ENCODE measurements around the gene AGAP1.

The AGAP1 gene

DNA sequence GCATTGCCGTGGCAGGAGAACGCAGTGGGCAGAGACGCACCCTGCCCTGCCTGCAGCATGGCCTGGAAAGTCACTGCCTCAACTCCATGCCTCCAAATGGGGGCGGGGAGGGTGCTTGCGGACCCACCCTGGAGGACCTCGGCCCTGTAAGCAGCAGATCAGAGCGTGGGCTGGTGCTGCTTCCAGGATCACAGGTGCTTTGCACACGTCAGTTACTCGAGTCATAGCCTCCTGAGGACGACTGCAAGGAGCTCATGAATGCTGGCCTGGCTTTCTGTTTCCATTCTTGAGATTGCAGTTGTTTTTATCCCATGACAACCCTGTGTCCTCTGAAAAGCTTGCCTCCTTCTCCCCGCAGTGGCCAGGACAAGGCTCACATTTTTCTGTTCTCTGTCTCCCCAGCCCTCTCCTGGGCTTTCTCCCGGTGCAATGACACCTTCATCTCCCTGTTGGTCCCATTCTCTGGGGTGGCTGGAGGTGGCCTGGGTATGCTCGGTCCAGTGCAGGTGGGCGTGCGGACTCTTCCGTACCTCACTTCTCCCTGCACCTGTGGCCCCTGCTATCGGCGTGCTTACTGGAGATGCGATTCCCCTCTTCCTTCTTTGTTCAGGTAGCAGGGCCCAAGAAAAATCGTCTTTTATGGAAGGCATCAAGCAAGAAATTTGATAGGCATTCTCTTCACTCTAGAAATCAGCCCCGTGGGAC is 466.3 kb downstream of the AGAP1 start:
- DNase-seq: no peak

DNA sequence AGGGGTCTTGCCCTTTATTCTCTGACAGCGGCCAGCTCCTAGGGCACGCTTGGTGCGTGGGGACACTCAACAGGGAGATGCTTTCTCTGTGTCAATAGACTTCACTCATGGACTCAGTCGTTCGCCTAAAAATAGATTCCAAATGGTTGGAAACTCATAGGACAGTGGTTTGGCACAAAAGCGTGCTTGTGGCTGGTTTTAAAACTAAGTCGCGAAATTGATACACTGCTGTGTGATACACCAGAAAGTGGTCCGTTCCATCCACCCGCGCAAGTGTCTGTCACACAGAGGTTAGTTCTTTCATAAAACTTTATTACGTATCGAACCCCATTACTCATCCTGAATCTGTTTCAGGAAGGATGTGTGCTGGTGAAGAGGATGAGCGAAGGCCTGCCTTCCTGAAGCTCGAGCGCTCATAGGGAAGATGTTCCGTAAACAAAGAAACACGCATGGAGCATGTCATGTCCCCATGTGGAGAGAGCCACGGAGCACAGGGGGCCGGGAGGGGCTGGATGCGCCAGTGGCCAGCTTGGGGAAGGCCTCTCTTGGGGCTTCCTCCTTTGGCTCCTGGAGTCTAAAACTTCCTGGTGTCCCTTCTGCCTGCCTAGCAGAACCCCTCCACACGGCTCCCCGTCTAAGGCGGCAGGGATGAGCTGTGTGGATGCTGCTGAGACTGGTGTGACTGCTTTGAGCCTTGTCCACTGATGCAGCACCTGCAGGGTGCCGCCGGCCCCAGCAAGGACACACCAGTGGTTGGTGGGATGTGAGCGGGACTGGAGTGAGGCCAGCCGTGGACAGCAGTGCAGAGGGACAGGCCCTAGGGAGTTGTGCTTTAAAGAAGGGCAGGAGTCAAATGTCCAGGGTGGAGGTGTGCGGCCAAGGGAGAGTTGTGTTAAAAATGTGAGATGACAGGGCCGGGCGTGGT is 467.1 kb downstream of the AGAP1 start:
- DNase-seq: no peak

DNA sequence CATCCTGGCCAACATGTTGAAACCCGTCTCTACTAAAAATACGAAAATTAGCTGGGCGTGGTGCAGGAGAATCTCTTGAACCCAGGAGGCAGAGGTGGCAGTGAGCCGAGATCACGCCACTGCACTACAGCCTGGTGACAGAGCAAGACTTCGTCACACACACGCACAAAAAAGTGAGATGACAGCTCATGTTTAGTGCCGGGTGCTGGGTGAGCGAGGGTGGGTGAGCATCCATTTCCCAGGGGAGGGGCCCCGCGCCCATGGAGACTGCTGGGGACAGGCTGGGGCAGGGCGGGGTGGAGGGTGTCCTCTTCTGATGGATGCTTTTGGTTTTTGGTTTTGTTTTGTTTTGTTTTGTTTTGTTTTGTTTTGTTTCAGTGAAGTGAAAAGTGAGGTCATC is 467.9 kb downstream of the AGAP1 start:
- no peak for DNase-seq

DNA sequence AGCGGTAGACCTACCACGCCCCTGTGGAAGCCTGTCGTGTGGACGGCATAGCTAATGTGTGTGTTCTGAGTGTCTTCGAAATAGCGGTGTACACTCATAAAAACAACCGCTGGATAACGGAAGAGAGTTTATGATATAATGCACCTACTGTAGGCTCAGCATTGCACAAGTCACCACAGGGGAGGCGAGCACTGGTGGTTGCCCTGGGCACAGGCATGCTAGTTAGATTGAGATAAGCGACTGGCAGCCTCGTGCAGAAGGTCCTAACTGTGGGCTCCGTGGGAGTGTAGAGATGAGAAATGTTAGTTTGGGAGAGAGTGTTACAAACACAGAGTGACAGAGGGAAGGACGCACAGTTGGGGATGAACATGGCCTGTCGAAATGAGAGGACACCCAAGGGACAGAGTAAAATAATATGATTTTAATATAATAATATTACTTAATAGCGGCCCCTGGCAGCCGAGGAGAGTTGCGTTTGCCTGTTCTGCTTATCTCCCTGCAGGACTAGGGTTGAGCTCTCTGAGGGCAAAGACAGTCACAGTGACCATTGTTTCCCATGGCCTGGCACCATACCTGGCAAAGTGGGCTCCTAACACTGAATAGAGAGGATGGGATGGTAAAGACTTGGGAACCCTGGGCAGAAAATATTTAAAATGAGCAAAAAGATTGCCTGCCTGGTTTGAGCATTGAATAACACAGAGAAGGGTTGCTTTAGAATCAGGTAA is 470.2 kb downstream of the AGAP1 start:
- DNase-seq: no peak

DNA sequence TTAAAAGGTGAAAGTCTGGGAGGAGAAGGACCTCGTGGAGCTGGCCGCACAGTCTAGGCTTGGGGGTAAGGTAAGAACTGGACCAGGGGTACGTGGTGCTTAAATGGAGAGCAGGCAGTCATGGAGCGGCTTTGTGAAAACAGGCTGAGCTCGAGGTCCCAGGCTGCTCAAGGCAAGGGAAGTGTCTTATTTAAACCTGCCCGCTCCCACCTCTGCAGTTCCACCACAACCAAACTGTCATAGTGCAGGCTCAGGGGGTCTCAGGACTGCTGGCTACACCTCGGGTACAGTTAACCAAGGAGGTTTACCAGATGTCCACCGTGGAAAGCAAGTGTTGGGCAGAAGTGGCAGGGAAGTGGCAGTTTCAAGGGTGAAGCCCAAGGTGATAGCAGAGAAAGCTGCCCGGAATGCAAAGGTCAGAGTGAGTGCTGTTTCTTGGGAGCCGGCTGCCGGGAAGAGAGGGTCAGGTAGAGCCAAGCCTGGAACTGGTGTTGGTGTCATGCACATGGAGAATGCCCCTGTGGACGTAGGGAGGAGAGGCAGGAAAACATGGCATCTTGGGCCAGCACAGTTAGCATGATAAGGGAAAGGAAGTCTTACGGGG is 471.0 kb downstream of the AGAP1 start:
- DNase-seq: no peak

DNA sequence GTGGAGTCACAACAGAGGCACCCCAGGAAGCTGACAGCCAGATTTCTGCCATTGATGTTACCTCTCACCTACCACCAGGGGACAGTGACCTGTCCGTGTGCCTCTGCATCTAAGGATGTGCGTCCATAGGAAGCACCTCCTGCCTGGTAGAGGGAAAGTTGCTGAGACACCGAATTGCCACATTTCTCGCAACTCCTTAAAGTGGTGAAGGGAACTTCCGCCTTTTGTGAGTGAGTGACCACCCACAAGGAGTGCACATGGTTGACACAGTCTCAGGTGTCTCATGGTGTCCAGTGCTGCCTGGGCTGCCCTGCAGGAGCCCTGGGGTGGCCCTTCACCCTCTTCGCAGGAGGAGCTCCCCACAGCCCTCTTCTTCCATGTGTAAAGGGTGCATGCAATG is 472.6 kb downstream of the AGAP1 start:
- DNase-seq: no peak

DNA sequence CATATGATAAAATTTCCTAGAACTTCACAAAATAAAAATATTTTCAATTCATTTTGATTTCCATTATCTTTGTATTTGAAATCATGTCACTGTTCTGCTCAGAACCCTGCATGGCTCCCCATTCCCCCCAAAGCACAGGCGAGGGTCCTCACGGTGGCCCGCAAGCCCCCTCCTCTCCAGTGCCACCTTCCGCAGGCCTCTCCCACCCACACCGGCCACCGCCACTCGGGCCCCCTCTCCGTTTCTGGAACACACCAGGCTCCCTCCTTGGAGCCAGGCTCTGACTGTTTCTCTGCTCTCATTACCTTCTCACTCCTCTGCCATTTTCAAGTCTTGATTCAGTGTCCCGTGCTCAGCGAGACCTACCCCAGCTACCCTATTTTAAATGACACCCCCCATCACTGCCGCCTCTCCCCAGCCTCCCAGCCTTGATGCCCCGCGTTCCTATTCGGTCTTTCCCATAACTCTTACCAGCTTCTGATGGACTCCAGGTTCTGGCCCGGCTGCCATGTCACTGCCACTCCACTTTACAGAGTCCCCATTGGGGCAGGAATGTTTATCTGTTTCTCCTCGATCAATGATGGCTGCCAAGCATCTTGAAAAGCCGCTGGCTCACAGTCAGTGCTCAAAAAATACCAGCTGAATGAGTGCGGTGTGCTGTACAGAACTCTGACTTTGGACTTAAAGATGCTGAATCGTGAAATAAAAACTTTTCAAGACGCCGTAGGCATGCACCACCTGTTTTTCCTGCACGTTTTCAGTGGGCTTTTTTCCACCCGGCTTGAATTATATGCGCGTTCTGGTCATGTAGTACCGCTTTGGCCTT is 473.3 kb downstream of the AGAP1 start:
- DNase-seq: no peak

DNA sequence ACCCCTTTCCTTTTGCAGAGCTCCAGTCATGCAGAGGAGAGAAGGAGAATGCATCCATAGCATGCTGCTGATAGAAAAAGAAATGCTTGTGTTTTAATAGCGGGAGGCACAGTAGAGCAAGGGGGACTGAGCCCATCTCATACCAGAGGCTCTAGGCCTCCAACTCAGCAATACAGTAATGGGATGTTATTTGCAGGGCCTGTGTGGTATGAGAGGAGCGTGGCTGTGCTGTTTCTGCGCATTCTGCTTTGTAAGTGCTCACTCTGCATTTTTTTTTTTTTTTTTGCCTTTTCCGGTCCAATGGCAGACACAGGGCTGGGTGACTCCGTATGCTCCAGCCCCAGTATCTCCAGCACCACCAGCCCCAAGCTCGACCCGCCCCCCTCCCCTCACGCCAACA is 474.3 kb downstream of the AGAP1 start:
- no peak for DNase-seq

DNA sequence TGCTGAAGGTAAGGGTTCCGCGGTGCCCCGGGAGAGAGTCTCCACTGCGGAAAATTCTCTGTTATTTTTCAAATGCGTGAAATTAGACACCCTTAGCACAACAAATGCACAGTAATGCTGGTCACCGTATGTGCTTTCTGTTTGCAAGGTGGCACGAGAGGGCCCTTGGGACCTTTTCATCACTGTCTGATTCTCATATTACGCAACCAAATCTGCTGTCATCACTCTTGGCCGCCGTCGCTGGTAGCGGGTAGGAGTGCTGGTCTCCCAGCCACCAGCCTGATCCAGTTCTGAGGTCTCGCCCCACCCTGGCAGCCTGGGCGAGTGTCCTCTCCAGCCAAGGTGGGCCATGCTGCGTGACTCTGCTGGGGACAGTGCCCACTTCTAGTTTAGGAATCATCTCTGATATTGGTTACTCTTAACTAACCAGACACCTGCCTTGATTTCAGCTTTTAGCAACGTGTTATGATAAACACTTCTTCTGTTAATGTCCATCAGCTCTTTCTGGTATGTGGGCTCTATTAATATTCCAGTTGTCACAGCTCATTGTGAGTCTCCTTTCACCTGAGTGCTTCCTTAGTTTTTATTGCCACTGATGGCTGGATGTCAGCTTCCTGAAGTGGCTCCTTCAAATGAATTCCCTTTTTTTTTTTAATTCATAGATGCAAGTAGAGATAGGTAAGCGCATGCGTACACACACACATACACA is 474.9 kb downstream of the AGAP1 start:
- DNase-seq: no peak

DNA sequence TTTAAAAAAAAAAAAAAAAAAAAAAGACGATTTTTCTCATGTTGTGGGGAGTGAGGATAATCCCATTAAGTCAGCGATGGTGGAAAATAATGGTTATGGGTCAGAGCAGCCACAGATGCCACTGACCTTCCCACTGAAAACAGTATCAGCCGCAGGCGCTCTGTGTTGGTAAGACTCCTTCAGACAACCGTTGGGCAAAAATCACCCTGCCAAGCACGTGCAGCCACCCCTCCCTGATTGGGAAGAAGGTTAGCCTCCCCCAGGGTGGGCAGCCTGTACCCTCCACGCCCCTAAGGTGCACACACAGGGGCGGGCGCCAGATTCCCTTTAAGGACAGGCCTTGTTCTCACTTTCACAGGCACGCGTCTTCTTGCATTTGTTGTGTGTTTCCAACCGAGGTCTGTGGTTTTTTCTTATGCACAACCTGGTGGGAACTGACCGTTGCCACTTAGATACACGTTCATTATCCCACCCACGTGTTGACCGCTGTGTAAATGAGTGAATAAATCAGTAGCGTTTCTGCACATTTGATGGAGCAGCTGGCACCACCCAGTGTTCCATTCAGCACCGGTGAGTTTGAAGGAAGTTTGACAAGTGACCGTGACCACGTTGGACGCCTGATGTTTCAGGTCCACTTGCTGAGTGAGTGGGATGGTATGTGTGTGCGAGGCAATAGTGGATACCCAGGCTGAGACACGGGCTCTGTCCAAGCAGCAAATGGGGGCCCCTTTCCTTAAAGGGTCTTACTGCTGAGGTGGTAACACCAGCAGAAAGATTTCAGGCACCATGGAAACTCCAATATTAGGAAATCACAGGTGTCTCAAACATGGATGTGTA is 476.6 kb downstream of the AGAP1 start:
- no peak for DNase-seq

DNA sequence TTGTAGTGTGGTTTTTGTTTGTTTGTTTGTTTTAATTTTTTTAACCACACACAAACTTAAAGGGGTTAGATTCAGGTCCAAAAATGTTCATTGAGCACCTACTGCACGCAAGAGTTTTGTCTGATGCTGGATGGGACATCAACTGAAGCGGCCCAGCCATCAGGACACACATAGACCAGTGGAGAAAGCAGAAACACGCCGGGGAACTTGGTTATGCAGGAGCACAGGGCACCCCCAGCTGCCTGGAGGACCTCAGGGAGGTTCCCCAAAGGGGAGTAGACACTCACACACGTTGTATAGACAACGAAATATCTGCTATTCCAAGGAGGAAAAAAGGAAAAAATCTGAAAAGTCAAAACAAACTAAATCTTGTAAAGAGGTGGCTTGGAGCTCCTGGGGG is 482.7 kb downstream of the AGAP1 start:
- DNase-seq: no peak

DNA sequence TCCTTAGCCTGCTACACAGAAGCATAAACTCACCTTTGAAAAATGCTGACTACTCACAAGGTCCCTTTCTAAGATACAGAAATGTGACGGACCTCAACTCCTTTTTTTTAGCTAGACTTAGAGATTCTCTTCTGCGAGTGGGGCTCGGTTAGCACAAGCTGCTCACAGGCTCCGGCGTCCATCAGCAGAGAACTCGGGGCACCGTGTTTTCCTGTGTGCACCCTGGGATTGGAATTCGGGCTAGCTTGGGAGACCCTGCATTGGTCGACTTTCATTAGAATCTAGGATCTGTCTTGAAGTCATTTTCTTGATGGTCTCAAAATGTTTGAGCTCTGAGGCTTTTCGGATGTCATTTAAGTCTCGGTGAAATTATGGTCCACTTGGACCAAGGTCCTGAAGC is 483.1 kb downstream of the AGAP1 start:
- DNase-seq: no peak

DNA sequence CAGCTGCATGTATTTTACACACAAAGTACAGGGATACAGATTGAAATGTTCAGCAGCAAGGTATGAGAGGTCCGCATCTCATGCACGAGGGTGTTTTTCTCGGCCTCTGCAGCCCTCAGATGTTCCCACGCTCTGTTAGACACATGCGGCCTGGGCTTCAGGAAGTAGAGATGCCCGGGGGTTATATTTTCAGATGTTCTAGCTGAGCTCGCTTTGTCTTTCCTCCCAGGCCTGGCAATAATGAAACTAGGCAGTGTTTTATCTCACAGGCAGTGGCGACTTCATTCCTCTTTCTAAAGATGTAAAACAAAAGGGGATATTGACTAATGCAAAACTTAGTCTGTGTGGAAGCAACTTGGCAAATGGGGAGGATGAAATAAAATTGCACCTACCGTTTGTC is 483.6 kb downstream of the AGAP1 start:
- DNase-seq: no peak

DNA sequence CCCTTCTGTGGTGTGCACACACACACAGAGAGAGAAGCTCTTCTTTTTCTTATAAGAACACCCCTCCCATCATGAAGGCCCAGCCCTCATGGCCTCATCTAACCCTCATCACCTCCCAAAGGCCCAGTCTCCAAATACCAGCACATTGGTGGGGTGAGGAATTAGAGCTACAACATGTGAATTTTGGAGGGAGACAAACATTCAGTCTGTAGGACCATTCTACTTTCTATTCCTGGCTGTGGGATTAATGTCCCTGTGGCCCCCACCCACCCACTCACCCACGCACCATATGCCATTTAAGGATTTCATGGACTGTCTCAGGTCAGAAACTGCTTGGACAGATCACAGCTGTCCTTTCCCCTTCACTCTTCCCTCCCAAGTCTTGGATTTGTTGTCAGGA is 484.2 kb downstream of the AGAP1 start:
- DNase-seq: no peak

DNA sequence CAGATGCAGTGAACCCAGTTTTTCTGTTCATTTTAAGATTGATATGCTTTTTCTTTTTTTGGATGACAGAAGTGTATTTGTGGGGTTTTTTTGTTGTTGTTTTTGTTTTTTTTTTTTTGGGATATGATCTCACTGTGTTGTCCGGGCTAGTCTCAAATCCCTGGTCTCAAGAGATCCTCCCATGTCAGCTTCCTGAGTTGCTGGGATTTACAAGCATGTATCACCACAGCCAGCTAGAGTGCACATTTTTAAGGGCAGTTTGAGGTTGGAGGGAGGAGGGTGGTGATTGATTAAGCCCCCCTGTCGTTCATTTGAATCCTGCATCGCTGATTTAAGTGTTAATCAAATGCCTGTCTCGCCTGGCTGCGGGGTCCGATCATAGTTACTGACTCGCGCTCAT is 485.2 kb downstream of the AGAP1 start:
- DNase-seq: no peak

DNA sequence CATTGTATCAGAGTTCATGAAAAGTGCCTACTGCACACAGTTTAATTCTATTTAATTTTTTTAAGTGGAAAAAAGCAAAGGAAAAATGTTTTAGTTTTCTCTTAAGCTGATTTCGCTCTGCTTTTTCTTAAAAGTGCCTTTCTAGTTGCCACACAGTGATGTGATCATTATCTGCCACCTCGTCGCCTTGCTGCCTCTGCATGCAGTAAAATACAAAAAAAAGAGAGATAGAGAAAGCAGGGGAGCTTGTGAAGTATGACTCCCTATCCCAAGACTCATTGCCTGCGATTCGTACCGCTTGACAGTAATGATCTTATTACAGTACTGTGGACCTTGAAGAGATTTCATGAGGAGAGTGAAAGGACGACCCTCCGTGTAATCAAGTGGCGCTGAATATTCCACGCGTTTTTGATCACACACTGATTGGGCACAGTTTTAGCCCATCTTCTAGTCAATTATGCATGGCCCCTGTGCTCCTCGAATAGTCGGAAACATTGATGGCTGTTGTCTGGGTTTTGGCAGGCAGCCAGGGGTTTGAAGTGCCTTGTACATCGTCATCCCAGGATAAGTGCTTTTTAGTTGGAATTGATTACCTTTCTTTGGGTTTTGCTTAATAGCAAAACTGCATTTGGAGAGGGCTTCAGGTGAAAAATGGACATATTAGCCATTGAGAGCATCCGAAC is 486.1 kb downstream of the AGAP1 start:
- DNase-seq: no peak

DNA sequence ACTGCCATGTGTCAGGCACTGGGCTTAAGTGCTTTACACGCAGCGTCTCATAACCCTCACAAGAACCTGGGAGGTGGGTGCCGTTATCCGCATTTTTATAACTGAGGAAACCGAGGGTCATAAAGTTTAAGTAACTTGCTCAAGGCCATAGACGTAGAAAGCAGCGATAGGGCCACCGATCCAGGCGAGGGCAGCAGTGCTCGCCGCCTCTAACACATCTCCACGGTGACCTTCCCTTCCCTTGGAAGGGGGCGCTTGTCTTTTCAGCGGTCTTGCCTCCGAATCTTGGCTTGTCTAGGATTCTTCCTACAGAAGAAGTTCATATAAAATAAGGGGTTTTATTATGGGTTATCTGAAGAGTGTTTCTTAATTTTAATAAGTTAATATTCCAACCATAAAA is 487.8 kb downstream of the AGAP1 start:
- no peak for DNase-seq

DNA sequence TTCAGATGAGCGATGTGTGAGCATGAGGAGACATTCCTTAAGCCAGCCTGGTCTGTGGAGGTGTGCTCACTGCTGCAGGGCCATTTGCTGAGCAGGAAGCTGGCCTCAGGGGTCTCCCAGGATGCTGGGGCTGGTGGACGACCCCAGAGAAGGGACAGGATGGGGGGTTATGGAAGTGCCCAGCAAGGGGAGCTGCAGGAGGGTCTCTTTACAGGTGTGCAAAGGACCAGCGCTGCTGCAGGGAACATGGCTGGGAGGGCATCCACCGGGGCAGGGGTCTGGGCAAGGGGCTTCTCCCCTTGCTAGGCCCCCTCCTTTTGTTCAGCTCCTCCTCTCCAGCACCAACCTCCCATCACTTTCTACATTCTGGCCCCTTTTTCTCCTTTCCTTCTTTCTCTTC is 489.2 kb downstream of the AGAP1 start:
- DNase-seq: no peak

DNA sequence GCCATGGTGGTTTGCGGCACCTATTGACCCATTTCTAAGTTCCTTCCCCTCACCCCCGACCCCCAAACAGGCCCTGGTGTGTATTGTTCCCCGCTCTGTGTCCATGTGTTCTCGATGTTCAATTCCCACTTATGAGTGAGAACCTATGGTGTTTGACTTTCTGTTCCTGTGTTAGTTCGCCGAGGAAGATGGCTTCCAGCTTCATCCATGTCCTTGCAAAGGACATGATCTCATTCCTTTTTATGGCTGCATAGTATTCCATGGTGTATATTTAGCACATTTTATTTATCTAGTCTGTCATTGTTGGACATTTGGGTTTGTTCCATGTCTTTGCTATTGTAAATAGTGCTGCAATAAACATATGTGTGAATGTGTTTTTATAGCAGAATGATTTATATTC is 490.7 kb downstream of the AGAP1 start:
- no peak for DNase-seq

DNA sequence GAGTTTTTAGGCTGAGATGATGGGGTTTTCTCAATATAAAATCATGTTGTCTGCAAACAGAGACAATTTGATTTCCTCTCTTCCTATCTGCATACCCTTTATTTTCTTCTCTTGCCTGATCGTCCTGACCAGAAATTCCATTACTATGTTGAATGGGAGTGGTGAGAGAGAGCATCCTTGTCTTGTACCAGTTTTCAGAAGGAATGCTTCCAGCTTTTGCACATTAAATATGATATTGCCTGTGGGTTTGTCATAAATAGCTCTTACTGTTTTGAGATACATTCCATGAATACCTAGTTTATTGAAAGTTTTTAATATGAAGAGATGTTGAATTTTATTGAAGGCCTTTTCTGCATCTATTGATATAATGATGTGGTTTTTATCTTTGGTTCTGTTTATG is 492.5 kb downstream of the AGAP1 start:
- DNase-seq: no peak
